Measurements from ENCODE around the gene CCSER2.
A peak's percentile ranks its signal among the peaks of the same experiment; 100 is the strongest.
"Not testable (repeated sequence)": the region's sequence is repeated elsewhere in the genome, so short reads cannot be mapped to it uniquely, and the experiment has no call there.

CCSER2 gene

DNA sequence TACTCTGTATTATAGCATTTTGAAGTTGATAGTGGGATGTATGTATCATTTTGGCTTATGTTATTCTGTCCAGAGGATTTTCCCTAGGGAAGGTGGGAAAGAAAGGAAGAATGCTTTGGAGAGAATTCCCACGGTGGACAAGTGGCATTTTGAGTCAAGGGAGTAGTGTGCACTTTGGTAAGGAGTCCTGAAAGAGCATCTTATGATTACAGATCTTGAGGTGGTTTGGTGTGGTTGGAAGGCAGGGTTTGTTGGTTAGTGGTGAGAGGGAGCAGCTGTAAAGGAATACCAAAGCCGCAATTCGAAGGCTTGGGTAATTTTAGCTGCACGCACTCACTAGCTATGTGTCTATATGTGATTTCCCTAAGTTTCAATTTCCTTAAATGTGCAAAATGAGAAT, 16.1 kb downstream of the CCSER2 start:
- no peak for DNase-seq
- peaks cover 3% of the 10 kb centered on the region for H3K9me3 ChIP-seq (ENCODE audit: severe bottlenecking)
- no peaks in the 10 kb centered on the region for H3K27me3 ChIP-seq (ENCODE audit: insufficient read depth, low read depth, severe bottlenecking)
- H3K36me3 ChIP-seq, result no peaks in the 10 kb centered on the region
- no peak overlapping the region for H3K27ac ChIP-seq
- H3K4me3 ChIP-seq (ENCODE audit: low read depth, low read length), result no peak overlapping the region
- TF ChIP-seq CTCF (IDR thresholded peaks at IDR 0.05; ENCODE audit: low read depth, low read length), result no peak

GRCh38 chr10:84347575-84348002, 19.2 kb downstream of the CCSER2 start:
- H3K4me3 ChIP-seq (ENCODE audit: low read depth, low read length); H3K9me3 ChIP-seq (ENCODE audit: severe bottlenecking); H3K27ac ChIP-seq; H3K27me3 ChIP-seq (ENCODE audit: insufficient read depth, low read depth, severe bottlenecking); H3K36me3 ChIP-seq; DNase-seq: not testable (repeated sequence)

GRCh38 chr10:84348447-84348846, 20.1 kb downstream of the CCSER2 start:
- no peaks in the 10 kb centered on the region for H3K36me3 ChIP-seq
- no peak for DNase-seq
- H3K27me3 ChIP-seq (ENCODE audit: insufficient read depth, low read depth, severe bottlenecking), result no peaks in the 10 kb centered on the region
- no peak for TF ChIP-seq CTCF (IDR thresholded peaks at IDR 0.05; ENCODE audit: low read depth, low read length)
- H3K4me3 ChIP-seq (ENCODE audit: low read depth, low read length), result no peak overlapping the region
- H3K9me3 ChIP-seq (ENCODE audit: severe bottlenecking), result peaks cover 3% of the 10 kb centered on the region
- H3K27ac ChIP-seq, result no peak overlapping the region

- Histone ChIP-seq H3K4me3 (ENCODE audit: low read depth, low read length) (no peak overlapping the region), H3K27ac (no peak overlapping the region), H3K36me3 (no peaks in the 10 kb centered on the region), H3K27me3 (ENCODE audit: insufficient read depth, low read depth, severe bottlenecking) (no peaks in the 10 kb centered on the region), H3K9me3 (ENCODE audit: severe bottlenecking) (peaks cover 3% of the 10 kb centered on the region)
- DNase-seq, result no peak
- TF ChIP-seq CTCF (IDR thresholded peaks at IDR 0.05; ENCODE audit: low read depth, low read length), result no peak
These were observed 20.5 kb downstream of the CCSER2 start for GRCh38 chr10:84348860-84349259.

- no peak overlapping the region for H3K4me3 ChIP-seq (ENCODE audit: low read depth, low read length)
- DNase-seq, result peak; percentile 71
- peak; percentile 84 for TF ChIP-seq CTCF (IDR thresholded peaks at IDR 0.05; ENCODE audit: low read depth, low read length)
- H3K27ac ChIP-seq, result no peak overlapping the region
- H3K9me3 ChIP-seq (ENCODE audit: severe bottlenecking), result peaks cover 3% of the 10 kb centered on the region
- H3K36me3 ChIP-seq, result no peaks in the 10 kb centered on the region
- H3K27me3 ChIP-seq (ENCODE audit: insufficient read depth, low read depth, severe bottlenecking), result no peaks in the 10 kb centered on the region
These were observed 24.0 kb downstream of the CCSER2 start for GRCh38 chr10:84352251-84352842.

DNA sequence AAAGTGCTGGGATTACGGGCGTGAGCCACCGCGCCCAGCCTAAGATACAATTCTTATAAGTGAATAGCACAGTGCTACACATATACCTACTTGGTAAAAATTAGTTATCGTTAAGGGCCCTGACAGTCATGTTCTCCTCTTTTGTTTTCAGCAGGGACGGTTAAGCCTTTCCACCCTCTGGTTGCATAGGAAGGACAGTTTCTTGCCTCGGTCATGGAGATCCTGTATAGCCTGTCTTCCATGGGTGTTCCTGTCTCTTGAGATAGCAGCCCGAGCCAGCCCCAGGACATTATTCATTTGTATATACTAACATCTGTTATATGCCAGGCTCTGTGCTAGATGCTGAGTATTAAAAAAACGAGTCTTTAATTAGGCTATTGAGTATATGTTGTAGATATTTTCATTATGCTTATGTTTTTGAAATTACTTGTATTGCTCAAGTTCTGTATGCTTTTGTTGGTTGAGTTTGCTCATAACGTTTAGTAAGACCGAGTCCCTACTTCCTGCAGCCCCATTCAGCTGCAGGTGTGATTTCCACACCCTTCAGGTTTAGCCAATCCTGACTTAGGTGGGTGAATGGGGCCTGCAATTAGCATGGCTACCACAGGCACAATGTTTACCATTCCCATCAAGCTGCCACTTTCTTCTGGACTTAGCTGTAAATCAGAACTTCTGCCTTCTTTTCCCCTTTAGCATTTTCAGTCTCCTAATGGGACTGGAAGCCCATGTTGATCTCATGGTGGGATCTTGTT, 24.8 kb downstream of the CCSER2 start:
- no peak overlapping the region for H3K27ac ChIP-seq
- H3K36me3 ChIP-seq, result no peaks in the 10 kb centered on the region
- TF ChIP-seq CTCF (IDR thresholded peaks at IDR 0.05; ENCODE audit: low read depth, low read length), result no peak
- H3K9me3 ChIP-seq (ENCODE audit: severe bottlenecking), result no peaks in the 10 kb centered on the region
- DNase-seq, result no peak
- no peak overlapping the region for H3K4me3 ChIP-seq (ENCODE audit: low read depth, low read length)
- H3K27me3 ChIP-seq (ENCODE audit: insufficient read depth, low read depth, severe bottlenecking), result no peaks in the 10 kb centered on the region

Measured in WERI-Rb-1 (cell line).